HEK293 (cell line): ENCODE data around the gene FASTKD3.

Source experiments
- CTCF ChIA-PET: fragments of 350-600 bp; formaldehyde crosslinking; extraction: SDS; loops from one replicate; lab custom pipeline; 2021; ENCODE audit warnings: antibody characterized with exemption; lab: Yijun Ruan, JAX
- POLR2A ChIA-PET: fragments of 300-600 bp; formaldehyde crosslinking; extraction: SDS; loops from one replicate; lab custom pipeline; 2020; ENCODE audit warnings: antibody characterized with exemption, inconsistent platforms; lab: Yijun Ruan, JAX
- H3K27ac ChIP-seq: fragments of 200-500 bp; sonication (Bioruptor generic); 2 replicates; pipeline ENCODE4 v1.5.1; 2014; ENCODE audit warnings: low read depth, low read length, control low read depth, inconsistent platforms; ENCODE audit errors: extremely low read depth
- H3K36me3 ChIP-seq, 2 experiments: fragments of 200-500 bp in 1 of 2; sonication (Bioruptor generic) in 1 of 2; 1 replicate in 1 of 2; 2 replicates in 1 of 2; pipeline ENCODE4 v1.5.1; 2014 to 2017; ENCODE audit warnings: inconsistent platforms in 2 of 2, low read length in 2 of 2; ENCODE audit not compliant: control insufficient read depth in 2 of 2, insufficient read depth in 1 of 2
- H3K4me1 ChIP-seq: fragments of 200-500 bp; sonication (Bioruptor generic); 2 replicates; pipeline ENCODE4 v1.5.1; 2014; ENCODE audit warnings: mild to moderate bottlenecking, low read length, inconsistent platforms; ENCODE audit not compliant: control insufficient read depth, insufficient read depth
- H3K4me3 ChIP-seq: 2 replicates; pipeline ENCODE4 v1.5.1; 2011; ENCODE audit warnings: low read depth, mild to moderate bottlenecking, control low read depth, low read length, moderate library complexity
- H3K9me3 ChIP-seq: fragments of 200-500 bp; sonication (Bioruptor generic); 2 replicates; pipeline ENCODE4 v1.5.1; 2014; ENCODE audit warnings: low read depth, low read length, inconsistent platforms; ENCODE audit not compliant: control insufficient read depth, insufficient read depth
- GFI1B ChIP-seq: fragments of 450-650 bp; formaldehyde crosslinking; IDR thresholded peaks from 2 replicates; pipeline ENCODE4 v1.5.1; 2016; ENCODE audit warnings: missing biosample characterization, missing genetic modification characterization
- GLIS2 ChIP-seq: fragments of 450-650 bp; formaldehyde crosslinking; IDR thresholded peaks from 2 replicates; pipeline ENCODE4 v1.5.1; 2016; ENCODE audit warnings: missing biosample characterization, missing genetic modification characterization
- SALL2 ChIP-seq: fragments of 450-650 bp; formaldehyde crosslinking; IDR thresholded peaks from 2 replicates; pipeline ENCODE4 v1.5.0; 2017; ENCODE audit warnings: missing biosample characterization, mild to moderate bottlenecking, missing genetic modification characterization, borderline replicate concordance
- SP3 ChIP-seq: fragments of 450-650 bp; formaldehyde crosslinking; IDR thresholded peaks from 2 replicates; pipeline ENCODE4 v1.5.1; 2016; ENCODE audit warnings: missing biosample characterization, missing genetic modification characterization
- ZFP3 ChIP-seq: fragments of 450-650 bp; formaldehyde crosslinking; IDR thresholded peaks from 2 replicates; pipeline ENCODE4 v1.5.1; 2016; ENCODE audit warnings: low read depth, missing biosample characterization, missing genetic modification characterization
- ZFP37 ChIP-seq: fragments of 450-650 bp; formaldehyde crosslinking; IDR thresholded peaks from 2 replicates; pipeline ENCODE4 v1.5.1; 2016; ENCODE audit warnings: missing biosample characterization, missing genetic modification characterization
- ZNF112 ChIP-seq: fragments of 450-650 bp; formaldehyde crosslinking; IDR thresholded peaks from 2 replicates; pipeline ENCODE4 v1.5.0; 2017; ENCODE audit warnings: missing biosample characterization, missing genetic modification characterization
- ZNF138 ChIP-seq: fragments of 450-650 bp; formaldehyde crosslinking; IDR thresholded peaks from 2 replicates; pipeline ENCODE4 v1.5.1; 2016; ENCODE audit warnings: missing biosample characterization, missing genetic modification characterization, borderline replicate concordance
- ZNF157 ChIP-seq: fragments of 450-650 bp; formaldehyde crosslinking; IDR thresholded peaks from 2 replicates; pipeline ENCODE4 v1.5.1; 2016; ENCODE audit warnings: missing biosample characterization, missing genetic modification characterization
- ZNF211 ChIP-seq: fragments of 450-650 bp; formaldehyde crosslinking; IDR thresholded peaks from 2 replicates; pipeline ENCODE4 v1.5.1; 2016; ENCODE audit warnings: low read depth, missing biosample characterization, missing genetic modification characterization
- ZNF433 ChIP-seq: fragments of 450-650 bp; formaldehyde crosslinking; IDR thresholded peaks from 2 replicates; pipeline ENCODE4 v1.5.1; 2016; ENCODE audit warnings: missing biosample characterization, missing genetic modification characterization, low read depth
- ZNF501 ChIP-seq: fragments of 450-650 bp; formaldehyde crosslinking; IDR thresholded peaks from 2 replicates; pipeline ENCODE4 v1.5.1; 2016; ENCODE audit warnings: missing biosample characterization, missing genetic modification characterization
- ZNF521 ChIP-seq: fragments of 450-650 bp; formaldehyde crosslinking; IDR thresholded peaks from 2 replicates; pipeline ENCODE4 v1.5.1; 2017; ENCODE audit warnings: missing biosample characterization, mild to moderate bottlenecking, missing genetic modification characterization
- ZNF654 ChIP-seq: fragments of 450-650 bp; formaldehyde crosslinking; IDR thresholded peaks from 2 replicates; pipeline ENCODE4 v1.5.1; 2016; ENCODE audit warnings: low read depth, missing biosample characterization, missing genetic modification characterization
- ZNF670 ChIP-seq: fragments of 450-650 bp; formaldehyde crosslinking; IDR thresholded peaks from 2 replicates; pipeline ENCODE4 v1.5.1; 2016; ENCODE audit warnings: missing biosample characterization, missing genetic modification characterization, low read depth
- ZNF791 ChIP-seq: fragments of 450-650 bp; formaldehyde crosslinking; IDR thresholded peaks from 2 replicates; pipeline ENCODE4 v1.5.1; 2016; ENCODE audit warnings: missing biosample characterization, missing genetic modification characterization
- ZXDB ChIP-seq: fragments of 450-650 bp; formaldehyde crosslinking; IDR thresholded peaks from 2 replicates; pipeline ENCODE4 v1.5.1; 2016; ENCODE audit warnings: missing biosample characterization, missing genetic modification characterization
- TF ChIP-seq, protein P1 (sequence below): fragments of 450-650 bp; formaldehyde crosslinking; conservative IDR thresholded peaks from 2 replicates; pipeline ENCODE4 v1.5.1; 2016; ENCODE audit warnings: low read depth, missing biosample characterization, missing genetic modification characterization
- TF ChIP-seq, protein P2 (sequence below): fragments of 450-650 bp; formaldehyde crosslinking; IDR thresholded peaks from 2 replicates; pipeline ENCODE4 v1.5.1; 2017; ENCODE audit warnings: missing biosample characterization, missing genetic modification characterization
- TF ChIP-seq, protein P3 (sequence below): fragments of 450-650 bp; formaldehyde crosslinking; IDR thresholded peaks from 2 replicates; pipeline ENCODE4 v1.5.1; 2016; ENCODE audit warnings: missing biosample characterization, missing genetic modification characterization, borderline replicate concordance
- TF ChIP-seq, protein P4 (sequence below): fragments of 450-650 bp; formaldehyde crosslinking; IDR thresholded peaks from 2 replicates; pipeline ENCODE4 v1.5.1; 2017; ENCODE audit warnings: missing biosample characterization, mild to moderate bottlenecking, missing genetic modification characterization, moderate library complexity

Gene FASTKD3

DNA sequence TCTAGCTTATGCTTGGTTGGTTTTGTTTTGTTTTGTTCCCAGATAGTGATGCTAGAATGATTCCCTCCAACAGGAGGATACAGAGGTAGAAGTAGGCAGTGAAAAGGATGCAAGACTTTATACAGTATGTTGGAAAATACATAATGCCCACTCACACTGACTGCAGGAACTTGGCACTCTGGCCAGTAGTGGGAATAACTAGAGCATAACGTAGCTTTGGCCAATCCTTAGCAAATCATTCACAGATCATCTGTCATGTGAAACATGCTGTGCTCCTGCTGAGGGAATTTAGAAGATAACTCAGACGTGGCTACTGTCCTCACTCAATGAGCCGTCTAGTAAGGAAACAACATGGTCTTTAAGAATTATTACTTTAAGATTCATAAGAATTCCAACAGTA, 31.4 kb downstream of the FASTKD3 start (continued):
- TF ChIP-seq, protein P1, sequence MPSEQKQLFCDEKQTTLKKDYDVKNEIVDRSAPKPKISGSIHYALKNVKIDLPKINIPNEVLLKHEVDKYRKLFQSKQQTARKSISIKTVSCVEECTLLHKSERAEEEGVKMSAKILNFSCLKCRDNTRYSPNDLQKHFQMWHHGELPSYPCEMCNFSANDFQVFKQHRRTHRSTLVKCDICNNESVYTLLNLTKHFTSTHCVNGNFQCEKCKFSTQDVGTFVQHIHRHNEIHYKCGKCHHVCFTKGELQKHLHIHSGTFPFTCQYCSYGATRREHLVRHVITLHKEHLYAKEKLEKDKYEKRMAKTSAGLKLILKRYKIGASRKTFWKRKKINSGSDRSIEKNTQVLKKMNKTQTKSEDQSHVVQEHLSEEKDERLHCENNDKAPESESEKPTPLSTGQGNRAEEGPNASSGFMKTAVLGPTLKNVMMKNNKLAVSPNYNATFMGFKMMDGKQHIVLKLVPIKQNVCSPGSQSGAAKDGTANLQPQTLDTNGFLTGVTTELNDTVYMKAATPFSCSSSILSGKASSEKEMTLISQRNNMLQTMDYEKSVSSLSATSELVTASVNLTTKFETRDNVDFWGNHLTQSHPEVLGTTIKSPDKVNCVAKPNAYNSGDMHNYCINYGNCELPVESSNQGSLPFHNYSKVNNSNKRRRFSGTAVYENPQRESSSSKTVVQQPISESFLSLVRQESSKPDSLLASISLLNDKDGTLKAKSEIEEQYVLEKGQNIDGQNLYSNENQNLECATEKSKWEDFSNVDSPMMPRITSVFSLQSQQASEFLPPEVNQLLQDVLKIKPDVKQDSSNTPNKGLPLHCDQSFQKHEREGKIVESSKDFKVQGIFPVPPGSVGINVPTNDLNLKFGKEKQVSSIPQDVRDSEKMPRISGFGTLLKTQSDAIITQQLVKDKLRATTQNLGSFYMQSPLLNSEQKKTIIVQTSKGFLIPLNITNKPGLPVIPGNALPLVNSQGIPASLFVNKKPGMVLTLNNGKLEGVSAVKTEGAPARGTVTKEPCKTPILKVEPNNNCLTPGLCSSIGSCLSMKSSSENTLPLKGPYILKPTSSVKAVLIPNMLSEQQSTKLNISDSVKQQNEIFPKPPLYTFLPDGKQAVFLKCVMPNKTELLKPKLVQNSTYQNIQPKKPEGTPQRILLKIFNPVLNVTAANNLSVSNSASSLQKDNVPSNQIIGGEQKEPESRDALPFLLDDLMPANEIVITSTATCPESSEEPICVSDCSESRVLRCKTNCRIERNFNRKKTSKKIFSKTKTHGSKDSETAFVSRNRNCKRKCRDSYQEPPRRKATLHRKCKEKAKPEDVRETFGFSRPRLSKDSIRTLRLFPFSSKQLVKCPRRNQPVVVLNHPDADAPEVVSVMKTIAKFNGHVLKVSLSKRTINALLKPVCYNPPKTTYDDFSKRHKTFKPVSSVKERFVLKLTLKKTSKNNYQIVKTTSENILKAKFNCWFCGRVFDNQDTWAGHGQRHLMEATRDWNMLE (tag by site-specific recombination), result no peak
- TF ChIP-seq, protein P2, sequence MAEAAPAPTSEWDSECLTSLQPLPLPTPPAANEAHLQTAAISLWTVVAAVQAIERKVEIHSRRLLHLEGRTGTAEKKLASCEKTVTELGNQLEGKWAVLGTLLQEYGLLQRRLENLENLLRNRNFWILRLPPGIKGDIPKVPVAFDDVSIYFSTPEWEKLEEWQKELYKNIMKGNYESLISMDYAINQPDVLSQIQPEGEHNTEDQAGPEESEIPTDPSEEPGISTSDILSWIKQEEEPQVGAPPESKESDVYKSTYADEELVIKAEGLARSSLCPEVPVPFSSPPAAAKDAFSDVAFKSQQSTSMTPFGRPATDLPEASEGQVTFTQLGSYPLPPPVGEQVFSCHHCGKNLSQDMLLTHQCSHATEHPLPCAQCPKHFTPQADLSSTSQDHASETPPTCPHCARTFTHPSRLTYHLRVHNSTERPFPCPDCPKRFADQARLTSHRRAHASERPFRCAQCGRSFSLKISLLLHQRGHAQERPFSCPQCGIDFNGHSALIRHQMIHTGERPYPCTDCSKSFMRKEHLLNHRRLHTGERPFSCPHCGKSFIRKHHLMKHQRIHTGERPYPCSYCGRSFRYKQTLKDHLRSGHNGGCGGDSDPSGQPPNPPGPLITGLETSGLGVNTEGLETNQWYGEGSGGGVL (tag by site-specific recombination), result no peak
- TF ChIP-seq ZNF157 (tag by site-specific recombination) (no peak), ZNF501 (no peak), ZNF654 (no peak), ZNF791 (tag by site-specific recombination) (no peak), ZNF138 (tag by site-specific recombination) (no peak), ZFP37 (no peak), ZNF521 (tag by site-specific recombination) (no peak), ZNF670 (tag by site-specific recombination) (no peak), GFI1B (no peak)
- TF ChIP-seq, all 188 proteins: peak for 0

- ChIA-PET POLR2A (no interaction called here), CTCF (interaction anchor here (6.0 kb wide), 1 partner anchor 19 kb away, joined by 46 read pairs; no protein-coding TSS in a partner anchor)
- Histone ChIP-seq H3K9me3 (no peaks in the 10 kb centered on the region), H3K4me3 (no peak overlapping the region), H3K4me1 (no peaks in the 10 kb centered on the region), H3K36me3 (no peaks in the 10 kb centered on the region), H3K27ac (no peak overlapping the region)
- no peak for TF ChIP-seq ZXDB
- no peak for TF ChIP-seq ZNF211 (tag by site-specific recombination)
- no peak for TF ChIP-seq ZFP3
These were observed 33.8 kb downstream of the FASTKD3 start for GRCh38 chr5:7834982-7835381.

DNA sequence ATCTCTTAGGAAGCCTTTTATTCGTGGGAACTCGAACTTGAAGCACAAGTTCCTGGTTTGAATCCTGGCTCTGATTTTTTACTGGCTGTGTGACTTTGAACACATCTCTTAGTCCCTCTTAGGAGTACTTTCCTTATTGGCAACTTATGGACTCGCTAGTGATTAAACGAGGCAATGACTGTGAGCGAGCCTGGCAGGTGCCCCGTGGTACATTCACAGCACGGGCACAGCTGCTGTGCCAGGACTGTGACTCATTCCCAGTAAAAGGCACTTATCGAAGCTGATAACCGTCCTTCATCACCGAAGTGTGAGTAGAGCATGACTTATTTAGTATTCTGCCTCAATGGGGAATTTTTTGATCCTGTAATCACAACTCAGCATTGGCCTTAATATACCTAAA, 40.6 kb downstream of the FASTKD3 start:
- POLR2A ChIA-PET, result no interaction called here
- no peak for TF ChIP-seq GLIS2 (tag by site-specific recombination)
- TF ChIP-seq, protein P3, sequence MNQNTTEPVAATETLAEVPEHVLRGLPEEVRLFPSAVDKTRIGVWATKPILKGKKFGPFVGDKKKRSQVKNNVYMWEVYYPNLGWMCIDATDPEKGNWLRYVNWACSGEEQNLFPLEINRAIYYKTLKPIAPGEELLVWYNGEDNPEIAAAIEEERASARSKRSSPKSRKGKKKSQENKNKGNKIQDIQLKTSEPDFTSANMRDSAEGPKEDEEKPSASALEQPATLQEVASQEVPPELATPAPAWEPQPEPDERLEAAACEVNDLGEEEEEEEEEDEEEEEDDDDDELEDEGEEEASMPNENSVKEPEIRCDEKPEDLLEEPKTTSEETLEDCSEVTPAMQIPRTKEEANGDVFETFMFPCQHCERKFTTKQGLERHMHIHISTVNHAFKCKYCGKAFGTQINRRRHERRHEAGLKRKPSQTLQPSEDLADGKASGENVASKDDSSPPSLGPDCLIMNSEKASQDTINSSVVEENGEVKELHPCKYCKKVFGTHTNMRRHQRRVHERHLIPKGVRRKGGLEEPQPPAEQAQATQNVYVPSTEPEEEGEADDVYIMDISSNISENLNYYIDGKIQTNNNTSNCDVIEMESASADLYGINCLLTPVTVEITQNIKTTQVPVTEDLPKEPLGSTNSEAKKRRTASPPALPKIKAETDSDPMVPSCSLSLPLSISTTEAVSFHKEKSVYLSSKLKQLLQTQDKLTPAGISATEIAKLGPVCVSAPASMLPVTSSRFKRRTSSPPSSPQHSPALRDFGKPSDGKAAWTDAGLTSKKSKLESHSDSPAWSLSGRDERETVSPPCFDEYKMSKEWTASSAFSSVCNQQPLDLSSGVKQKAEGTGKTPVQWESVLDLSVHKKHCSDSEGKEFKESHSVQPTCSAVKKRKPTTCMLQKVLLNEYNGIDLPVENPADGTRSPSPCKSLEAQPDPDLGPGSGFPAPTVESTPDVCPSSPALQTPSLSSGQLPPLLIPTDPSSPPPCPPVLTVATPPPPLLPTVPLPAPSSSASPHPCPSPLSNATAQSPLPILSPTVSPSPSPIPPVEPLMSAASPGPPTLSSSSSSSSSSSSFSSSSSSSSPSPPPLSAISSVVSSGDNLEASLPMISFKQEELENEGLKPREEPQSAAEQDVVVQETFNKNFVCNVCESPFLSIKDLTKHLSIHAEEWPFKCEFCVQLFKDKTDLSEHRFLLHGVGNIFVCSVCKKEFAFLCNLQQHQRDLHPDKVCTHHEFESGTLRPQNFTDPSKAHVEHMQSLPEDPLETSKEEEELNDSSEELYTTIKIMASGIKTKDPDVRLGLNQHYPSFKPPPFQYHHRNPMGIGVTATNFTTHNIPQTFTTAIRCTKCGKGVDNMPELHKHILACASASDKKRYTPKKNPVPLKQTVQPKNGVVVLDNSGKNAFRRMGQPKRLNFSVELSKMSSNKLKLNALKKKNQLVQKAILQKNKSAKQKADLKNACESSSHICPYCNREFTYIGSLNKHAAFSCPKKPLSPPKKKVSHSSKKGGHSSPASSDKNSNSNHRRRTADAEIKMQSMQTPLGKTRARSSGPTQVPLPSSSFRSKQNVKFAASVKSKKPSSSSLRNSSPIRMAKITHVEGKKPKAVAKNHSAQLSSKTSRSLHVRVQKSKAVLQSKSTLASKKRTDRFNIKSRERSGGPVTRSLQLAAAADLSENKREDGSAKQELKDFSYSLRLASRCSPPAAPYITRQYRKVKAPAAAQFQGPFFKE (tag by site-specific recombination), result no peak
- TF ChIP-seq, protein P4, sequence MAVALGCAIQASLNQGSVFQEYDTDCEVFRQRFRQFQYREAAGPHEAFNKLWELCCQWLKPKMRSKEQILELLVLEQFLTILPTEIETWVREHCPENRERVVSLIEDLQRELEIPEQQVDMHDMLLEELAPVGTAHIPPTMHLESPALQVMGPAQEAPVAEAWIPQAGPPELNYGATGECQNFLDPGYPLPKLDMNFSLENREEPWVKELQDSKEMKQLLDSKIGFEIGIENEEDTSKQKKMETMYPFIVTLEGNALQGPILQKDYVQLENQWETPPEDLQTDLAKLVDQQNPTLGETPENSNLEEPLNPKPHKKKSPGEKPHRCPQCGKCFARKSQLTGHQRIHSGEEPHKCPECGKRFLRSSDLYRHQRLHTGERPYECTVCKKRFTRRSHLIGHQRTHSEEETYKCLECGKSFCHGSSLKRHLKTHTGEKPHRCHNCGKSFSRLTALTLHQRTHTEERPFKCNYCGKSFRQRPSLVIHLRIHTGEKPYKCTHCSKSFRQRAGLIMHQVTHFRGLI (tag by site-specific recombination), result no peak
- TF ChIP-seq ZNF433, result no peak
- TF ChIP-seq ZNF112 (tag by site-specific recombination), result no peak
- no peak for TF ChIP-seq SALL2 (tag by site-specific recombination)
- TF ChIP-seq SP3 (tag by site-specific recombination), result no peak

More for the DNA sequence above, 40.6 kb downstream of the FASTKD3 start:
- Histone ChIP-seq H3K9me3 (no peaks in the 10 kb centered on the region), H3K4me3 (no peak overlapping the region), H3K27ac (no peak overlapping the region), H3K36me3 (no peaks in the 10 kb centered on the region), H3K4me1 (no peaks in the 10 kb centered on the region)
- CTCF ChIA-PET, result interaction anchor here (1.8 to 2.8 kb wide), 2 partner anchors 12 to 28 kb away, joined by 5 to 22 read pairs; no protein-coding TSS in a partner anchor
